ENCODE data around the gene RGS5.
A peak's percentile ranks its signal among the peaks of the same experiment; 100 is the strongest.

RGS5 gene

GRCh38 chr1:163186862-163187261, 15.9 kb downstream of the RGS5 start (continued):
- no peak for TF ChIP-seq BACH2 (CRISPR knock-in tag; IDR thresholded peaks at IDR 0.05; ENCODE audit: borderline replicate concordance)
- TF ChIP-seq ESRRG (CRISPR knock-in tag; IDR thresholded peaks at IDR 0.05) = no peak
- no peak for TF ChIP-seq ARNTL (CRISPR knock-in tag; IDR thresholded peaks at IDR 0.05; ENCODE audit: borderline replicate concordance, low read depth)
- TF ChIP-seq PATZ1 (CRISPR knock-in tag; IDR thresholded peaks at IDR 0.05; ENCODE audit: borderline replicate concordance) = no peak
- TF ChIP-seq CSRNP3 (CRISPR knock-in tag; IDR thresholded peaks at IDR 0.05) = no peak; the same call in 1 of the 2 replicates
- TF ChIP-seq ZNF565 (CRISPR knock-in tag; conservative IDR thresholded peaks at IDR 0.05; ENCODE audit: low read depth) = no peak
- TF ChIP-seq ISL1 (CRISPR knock-in tag; IDR thresholded peaks at IDR 0.05) = no peak; the same call in 1 of the 2 replicates
- TF ChIP-seq CSDC2 (CRISPR knock-in tag; IDR thresholded peaks at IDR 0.05) = no peak
- TF ChIP-seq ZFP3 (CRISPR knock-in tag; IDR thresholded peaks at IDR 0.05) = no peak
- TF ChIP-seq PPARA (CRISPR knock-in tag; IDR thresholded peaks at IDR 0.05; ENCODE audit: borderline replicate concordance) = peak; percentile 80
- peak; percentile 97 for TF ChIP-seq TCF4 (CRISPR knock-in tag; IDR thresholded peaks at IDR 0.05; ENCODE audit: borderline replicate concordance)

- TF ChIP-seq CREB5 (CRISPR knock-in tag; IDR thresholded peaks at IDR 0.05; ENCODE audit: low read depth) = no peak
- no peak for TF ChIP-seq BACH2 (CRISPR knock-in tag; IDR thresholded peaks at IDR 0.05; ENCODE audit: borderline replicate concordance)
- no peak for TF ChIP-seq TCF4 (CRISPR knock-in tag; IDR thresholded peaks at IDR 0.05; ENCODE audit: borderline replicate concordance)
- TF ChIP-seq RARB (CRISPR knock-in tag; IDR thresholded peaks at IDR 0.05) = no peak
- TF ChIP-seq PATZ1 (CRISPR knock-in tag; IDR thresholded peaks at IDR 0.05; ENCODE audit: borderline replicate concordance) = no peak
- no peak for ATAC-seq
Measured at GRCh38 chr1:163182330-163182949, 20.3 kb downstream of the RGS5 start.

- TF ChIP-seq ZNF70 (CRISPR knock-in tag; IDR thresholded peaks at IDR 0.05) (no peak), BACH2 (CRISPR knock-in tag; IDR thresholded peaks at IDR 0.05; ENCODE audit: borderline replicate concordance) (no peak), GLIS3 (CRISPR knock-in tag; IDR thresholded peaks at IDR 0.05) (no peak), ZNF8 (CRISPR knock-in tag; IDR thresholded peaks at IDR 0.05) (no peak)
Measured at GRCh38 chr1:163178628-163179027, 24.1 kb downstream of the RGS5 start.

GRCh38 chr1:163176797-163177196, 25.9 kb downstream of the RGS5 start:
- no peak for ATAC-seq
- no peak for TF ChIP-seq CSDC2 (CRISPR knock-in tag; IDR thresholded peaks at IDR 0.05)
- no peak for TF ChIP-seq OSR1 (CRISPR knock-in tag; IDR thresholded peaks at IDR 0.05)
- TF ChIP-seq ZNF565 (CRISPR knock-in tag; conservative IDR thresholded peaks at IDR 0.05; ENCODE audit: low read depth) = no peak
- TF ChIP-seq ZFP3 (CRISPR knock-in tag; IDR thresholded peaks at IDR 0.05) = no peak
- TF ChIP-seq TCF4 (CRISPR knock-in tag; IDR thresholded peaks at IDR 0.05; ENCODE audit: borderline replicate concordance) = no peak
- TF ChIP-seq ZNF8 (CRISPR knock-in tag; IDR thresholded peaks at IDR 0.05) = no peak
- no peak for TF ChIP-seq ZNF70 (CRISPR knock-in tag; IDR thresholded peaks at IDR 0.05)
- TF ChIP-seq POU6F1 (CRISPR knock-in tag; IDR thresholded peaks at IDR 0.05; ENCODE audit: borderline replicate concordance, low read depth) = no peak
- no peak for TF ChIP-seq ZC3H10 (CRISPR knock-in tag; IDR thresholded peaks at IDR 0.05)
- no peak for TF ChIP-seq ARNTL (CRISPR knock-in tag; IDR thresholded peaks at IDR 0.05; ENCODE audit: borderline replicate concordance, low read depth)
- TF ChIP-seq RARB (CRISPR knock-in tag; IDR thresholded peaks at IDR 0.05) = no peak
- TF ChIP-seq ISL1 (CRISPR knock-in tag; IDR thresholded peaks at IDR 0.05) = no peak
- TF ChIP-seq TOX (CRISPR knock-in tag; IDR thresholded peaks at IDR 0.05; ENCODE audit: borderline replicate concordance) = no peak
- no peak for TF ChIP-seq CREB5 (CRISPR knock-in tag; IDR thresholded peaks at IDR 0.05; ENCODE audit: low read depth)
- no peak for TF ChIP-seq PATZ1 (CRISPR knock-in tag; IDR thresholded peaks at IDR 0.05; ENCODE audit: borderline replicate concordance)
- no peak for TF ChIP-seq PPARA (CRISPR knock-in tag; IDR thresholded peaks at IDR 0.05; ENCODE audit: borderline replicate concordance)
- TF ChIP-seq ESRRG (CRISPR knock-in tag; IDR thresholded peaks at IDR 0.05) = no peak

More at GRCh38 chr1:163178628-163179027, 24.1 kb downstream of the RGS5 start:
- no peak for ATAC-seq

Measured in SK-N-SH treated with all-trans-retinoic acid at 6 μM for 48 hours (cell line).